ENCODE measurements around the gene NAT14. TPM values are rescaled to one million over a fixed set of nuclear protein-coding genes. Genes with fewer than 3 reads are reported as not detected.

The NAT14 gene
- total and polyA plus RNA-seq, 2 donors (not counting 3 experiments of a cell fraction or from before 2014, with no cell fraction given): 39.1 to 44.7 TPM

GRCh38 chr19:55492362-55492944 is 7.5 kb downstream of the NAT14 start:
- no peak overlapping the region for H3K4me2 ChIP-seq (ENCODE audit: insufficient read depth, low read length)
- BruUV-seq (replicated peaks): no TSS peak
- CTCF ChIA-PET: interaction anchor here (3.2 to 5.5 kb wide), 2 partner anchors 12 to 25 kb away, joined by 17 to 38 read pairs; no protein-coding TSS in a partner anchor
- POLR2A ChIA-PET: no interaction called here
- H3K9me1 ChIP-seq (replicated peaks; ENCODE audit: control insufficient read depth, extremely low read depth, insufficient read depth, low read length): no peaks in the 10 kb centered on the region
- no peak overlapping the region for H3K9ac ChIP-seq (replicated peaks; ENCODE audit: extremely low read depth, insufficient read depth, low read length)
- dilution Hi-C loops (cut with MboI; ENCODE audit: extremely low pct_ligation_motif_present, low sequenced_read_pairs): no loop called here
- no peaks in the 10 kb centered on the region for H3K9me3 ChIP-seq (replicated peaks; ENCODE audit: control insufficient read depth, insufficient read depth, low read length)
- TF ChIP-seq MYC (IDR thresholded peaks at IDR 0.05; ENCODE audit: low read depth, low read length): no peak
- TF ChIP-seq MAX (IDR thresholded peaks at IDR 0.05; ENCODE audit: insufficient read depth, insufficient read length): no peak
- TF ChIP-seq EZH2 (IDR thresholded peaks at IDR 0.05; ENCODE audit: borderline replicate concordance, low read depth, low read length, severe bottlenecking): no peak
- TF ChIP-seq JUN (IDR thresholded peaks at IDR 0.05; ENCODE audit: borderline replicate concordance, insufficient read depth, insufficient read length, low read depth): no peak
- TF ChIP-seq POLR2A (IDR thresholded peaks at IDR 0.05; ENCODE audit: low read depth, low read length): no peak
- TF ChIP-seq FOS (IDR thresholded peaks at IDR 0.05; ENCODE audit: borderline replicate concordance, insufficient read depth, low read length): no peak
- TF ChIP-seq GATA2 (IDR thresholded peaks at IDR 0.05; ENCODE audit: insufficient read depth, insufficient read length, low read depth, low read length): no peak
- TF ChIP-seq CTCF (IDR thresholded peaks at IDR 0.05; ENCODE audit: extremely low read depth in 1 of 2, insufficient read depth in 1 of 2, low read depth in 1 of 2, low read length in 2 of 2): no peak
- TF ChIP-seq POLR2AphosphoS5 (IDR thresholded peaks at IDR 0.05; ENCODE audit: insufficient read depth, low read depth, low read length): no peak
- no peaks in the 10 kb centered on the region for H3K27me3 ChIP-seq (ENCODE audit: control insufficient read depth in 2 of 2, insufficient read depth in 2 of 2, low read length in 2 of 2)
- H3K4me1 ChIP-seq (ENCODE audit: control insufficient read depth, extremely low read depth, insufficient read depth, low read length): peaks cover 9% of the 10 kb centered on the region
- intact Hi-C loops (cut with micrococcal nuclease): no loop called here
- H4K20me1 ChIP-seq (replicated peaks; ENCODE audit: control insufficient read depth, extremely low read depth, insufficient read depth, low read length): no peaks in the 10 kb centered on the region
- H3K4me3 ChIP-seq (replicated peaks in 1 of 3; ENCODE audit: insufficient read depth in 1 of 3, low read depth in 1 of 3, low read length in 3 of 3): no peak overlapping the region
- no peak overlapping the region for H3K27ac ChIP-seq (ENCODE audit: insufficient read depth, low read depth, low read length)
- H3K79me2 ChIP-seq (ENCODE audit: control insufficient read depth, insufficient read depth, low read length): no peaks in the 10 kb centered on the region
- DNase-seq (ENCODE audit: low read depth, low spot score) (no peak), FAIRE-seq (no peak)
- H2AFZ ChIP-seq (ENCODE audit: low read depth, low read length): no peak overlapping the region
- H3K36me3 ChIP-seq (ENCODE audit: control insufficient read depth in 2 of 2, extremely low read depth in 1 of 2, insufficient read depth in 2 of 2, low read length in 2 of 2): no peaks in the 10 kb centered on the region
